GM20000 (cell line): ENCODE results near the gene PCNX3.
A peak's percentile ranks its signal among the peaks of the same experiment; 100 is the strongest.

Experiments
- DNase-seq: peaks from one replicate; pipeline ENCODE4 v3.0.0; 2012; ENCODE audit warnings: low spot score
- TF ChIP-seq, protein P1 (sequence below): IDR thresholded peaks from 2 replicates; pipeline ENCODE4 v1.5.1; 2012; ENCODE audit warnings: mild to moderate bottlenecking, control low read depth; ENCODE audit errors: extremely low read depth, missing control alignments

Gene PCNX3

DNA sequence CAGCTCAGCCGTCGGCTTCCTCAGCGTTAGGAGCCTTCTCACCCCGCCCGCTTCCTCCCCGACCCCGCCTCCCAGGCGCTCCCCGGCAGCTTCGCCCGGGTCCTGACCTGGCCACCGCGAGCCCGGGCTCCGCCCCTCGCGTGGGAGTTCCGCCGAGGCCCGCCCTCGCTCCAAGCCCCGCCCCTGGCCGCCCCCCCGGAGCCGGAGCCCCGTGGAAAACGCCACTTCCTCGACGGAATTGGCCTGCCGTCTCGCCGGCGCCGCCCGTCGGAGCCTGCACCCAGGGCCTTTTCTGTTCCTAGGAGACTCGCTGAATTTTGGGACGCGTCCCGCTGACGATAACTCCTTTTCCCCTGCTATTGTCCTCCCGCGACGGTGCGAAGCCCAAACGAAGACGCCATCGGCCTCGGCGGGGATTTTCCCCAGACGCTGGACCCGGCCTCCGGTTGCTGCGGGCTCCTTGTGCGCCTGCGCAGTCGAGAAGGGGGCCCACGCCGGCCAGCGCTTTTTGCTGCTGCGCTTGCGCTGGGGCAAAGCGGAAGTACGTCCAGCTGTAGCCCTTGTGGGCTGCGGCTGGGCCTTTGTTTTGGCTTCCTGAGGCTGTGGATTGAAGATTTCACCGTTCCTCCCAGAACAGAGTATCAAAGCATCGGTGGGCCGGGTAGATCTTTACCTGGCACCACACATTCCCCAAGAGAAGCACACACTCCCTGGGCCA lies 37.1 kb downstream of the PCNX3 start:
- peak; percentile 99 for DNase-seq
- TF ChIP-seq, protein P1, sequence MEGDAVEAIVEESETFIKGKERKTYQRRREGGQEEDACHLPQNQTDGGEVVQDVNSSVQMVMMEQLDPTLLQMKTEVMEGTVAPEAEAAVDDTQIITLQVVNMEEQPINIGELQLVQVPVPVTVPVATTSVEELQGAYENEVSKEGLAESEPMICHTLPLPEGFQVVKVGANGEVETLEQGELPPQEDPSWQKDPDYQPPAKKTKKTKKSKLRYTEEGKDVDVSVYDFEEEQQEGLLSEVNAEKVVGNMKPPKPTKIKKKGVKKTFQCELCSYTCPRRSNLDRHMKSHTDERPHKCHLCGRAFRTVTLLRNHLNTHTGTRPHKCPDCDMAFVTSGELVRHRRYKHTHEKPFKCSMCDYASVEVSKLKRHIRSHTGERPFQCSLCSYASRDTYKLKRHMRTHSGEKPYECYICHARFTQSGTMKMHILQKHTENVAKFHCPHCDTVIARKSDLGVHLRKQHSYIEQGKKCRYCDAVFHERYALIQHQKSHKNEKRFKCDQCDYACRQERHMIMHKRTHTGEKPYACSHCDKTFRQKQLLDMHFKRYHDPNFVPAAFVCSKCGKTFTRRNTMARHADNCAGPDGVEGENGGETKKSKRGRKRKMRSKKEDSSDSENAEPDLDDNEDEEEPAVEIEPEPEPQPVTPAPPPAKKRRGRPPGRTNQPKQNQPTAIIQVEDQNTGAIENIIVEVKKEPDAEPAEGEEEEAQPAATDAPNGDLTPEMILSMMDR: no peak

DNA sequence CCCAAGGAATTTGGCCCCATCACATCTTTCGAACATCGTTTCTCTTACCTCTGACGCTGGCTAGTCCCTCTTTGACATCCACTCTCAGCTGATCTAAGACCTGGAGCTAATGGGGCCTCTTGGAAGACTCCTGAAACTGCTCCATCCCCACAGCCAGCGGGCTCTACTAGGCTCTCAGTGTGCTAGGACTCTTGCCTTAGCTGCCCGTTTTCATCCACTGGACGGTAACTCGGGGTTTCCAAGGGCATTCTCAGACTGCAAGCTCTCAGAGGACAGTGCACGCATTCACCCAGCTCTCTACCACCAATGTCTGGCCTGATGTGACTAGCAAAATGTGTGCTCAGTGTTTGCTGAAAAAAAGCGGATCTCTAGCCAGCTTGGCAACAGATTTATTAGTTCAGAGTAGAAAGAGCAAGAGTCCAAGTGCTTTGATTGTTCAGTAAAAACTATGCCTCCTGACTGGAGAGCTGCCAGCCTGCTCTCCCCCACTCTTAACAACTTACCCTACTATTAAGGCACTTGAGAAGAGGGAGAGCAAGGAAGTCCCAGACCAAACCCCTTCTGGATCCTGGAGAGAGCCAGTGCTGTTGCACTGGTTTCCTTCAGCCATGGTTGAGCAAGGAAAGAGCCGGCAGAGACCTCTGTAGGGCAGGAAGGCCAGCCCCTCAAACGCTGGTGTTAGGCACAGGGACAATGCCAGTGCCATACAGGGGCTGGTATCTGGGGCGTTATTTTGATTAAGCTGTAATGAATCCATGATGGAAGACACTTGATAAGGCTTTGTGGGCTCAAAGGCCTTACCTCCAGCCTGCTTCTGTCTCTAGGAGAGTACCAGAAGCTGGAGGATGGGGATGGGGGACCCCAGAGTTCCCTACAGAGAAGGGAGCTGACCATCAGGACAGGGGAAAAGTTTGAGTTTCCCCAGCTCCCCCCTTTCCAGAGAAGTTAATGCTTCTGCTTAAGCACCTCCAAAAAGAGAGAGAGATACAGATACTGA lies 38.0 kb downstream of the PCNX3 start:
- TF ChIP-seq, protein P1: no peak
- no peak for DNase-seq

DNA sequence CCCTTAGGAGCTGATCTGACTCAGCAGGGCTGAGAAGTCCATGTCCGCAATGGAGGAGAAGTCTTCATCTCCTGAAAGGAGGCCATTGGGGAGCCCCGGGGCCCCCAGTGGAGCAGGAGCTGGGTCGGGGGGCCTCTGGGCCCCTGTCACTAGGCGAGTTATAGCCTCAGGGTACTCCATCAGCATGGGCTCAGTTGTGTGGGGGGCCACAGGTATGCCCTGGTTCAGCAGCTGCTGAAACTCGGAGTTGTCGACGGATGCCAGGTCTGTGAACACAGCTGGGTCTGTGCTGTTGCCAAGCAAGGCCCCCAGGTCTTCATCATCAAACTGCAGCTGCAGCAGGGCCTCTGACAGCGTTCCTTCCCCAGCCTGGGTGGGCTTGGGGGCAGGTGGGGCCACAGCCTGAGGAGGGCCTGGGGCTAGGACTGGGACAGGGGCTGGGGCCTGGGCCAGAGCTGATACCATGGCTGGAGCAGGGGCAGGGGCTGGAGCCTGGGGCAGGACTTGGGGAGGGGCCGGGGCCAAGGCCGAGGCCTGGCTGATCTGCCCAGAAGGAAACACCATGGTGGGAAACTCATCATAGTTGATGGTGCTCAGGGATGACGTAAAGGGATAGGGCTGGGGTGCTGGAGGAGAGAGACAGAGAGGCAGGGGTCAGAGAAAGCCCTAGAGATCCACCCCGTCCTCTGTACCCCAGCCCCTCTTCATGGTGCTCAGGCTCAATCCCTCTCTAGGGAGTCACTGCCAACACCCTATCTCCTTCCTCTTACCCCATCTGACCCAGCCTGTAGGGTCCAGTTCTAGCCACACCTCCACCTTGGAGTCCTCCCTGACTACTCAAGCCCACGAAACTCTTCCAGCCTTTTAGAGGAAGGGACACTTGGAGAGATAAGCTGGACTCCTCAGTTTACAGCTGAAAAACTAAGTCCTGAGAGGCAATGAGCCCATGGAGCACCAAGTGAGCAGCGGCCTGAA lies 39.1 kb downstream of the PCNX3 start:
- TF ChIP-seq, protein P1: no peak
- peak; percentile 4 for DNase-seq

DNA sequence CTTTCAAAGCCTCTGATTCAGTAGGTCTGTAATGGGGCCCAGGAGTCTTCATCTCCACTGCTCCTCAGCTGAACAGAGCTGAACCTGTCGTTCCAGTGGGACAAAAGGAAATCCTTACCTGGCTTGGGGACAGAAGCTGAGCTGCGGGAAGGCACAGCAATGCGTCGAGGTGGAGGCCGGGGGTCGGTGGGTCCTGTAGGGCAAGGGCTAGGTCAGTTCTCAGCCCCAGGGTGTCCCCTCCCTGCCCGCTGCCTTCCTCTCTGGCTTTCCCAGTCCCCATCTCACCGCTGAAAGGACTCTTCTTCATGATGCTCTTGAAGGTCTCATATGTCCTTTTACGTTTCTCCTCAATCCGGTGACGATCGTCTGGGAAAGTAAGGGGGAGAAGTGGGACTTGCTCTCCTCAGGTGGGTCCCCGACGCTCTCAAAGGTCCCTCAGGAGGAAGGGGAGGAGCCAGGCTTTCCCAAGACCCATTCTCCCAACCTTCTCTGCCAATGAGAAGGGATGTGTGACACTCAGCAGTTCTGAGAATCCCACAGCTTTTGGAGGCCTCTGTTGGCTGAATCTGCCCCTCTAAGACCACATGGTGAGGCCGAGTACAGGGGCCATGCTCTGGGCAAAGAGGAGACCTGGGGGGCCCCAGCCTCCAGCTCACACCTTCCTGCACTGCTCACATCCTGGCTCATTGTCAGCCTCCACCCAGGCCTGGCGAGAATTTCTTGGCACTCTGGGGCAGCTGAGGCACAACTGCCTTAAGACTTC lies 40.2 kb downstream of the PCNX3 start:
- TF ChIP-seq, protein P1: no peak
- DNase-seq: peak; percentile 4

DNA sequence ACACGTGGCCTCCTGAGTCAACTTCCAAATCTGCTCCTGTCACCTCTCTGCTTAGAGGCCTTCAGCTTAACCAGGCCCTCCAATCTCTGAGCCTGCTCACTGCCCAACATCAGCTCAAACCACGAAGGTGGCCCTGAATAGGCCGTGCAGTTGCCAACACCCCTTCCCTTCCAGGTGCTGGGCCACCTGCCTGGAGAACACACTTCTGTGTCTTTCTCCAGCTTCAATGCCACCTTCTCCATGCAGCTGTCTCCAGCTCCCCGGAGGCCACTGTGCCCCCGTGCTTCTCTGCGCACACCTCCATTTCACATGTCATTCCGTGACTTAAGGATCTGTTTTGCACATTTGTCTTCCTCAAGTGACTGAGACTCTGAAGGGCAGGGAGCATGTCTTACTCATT lies 41.9 kb downstream of the PCNX3 start:
- TF ChIP-seq, protein P1: no peak

DNA sequence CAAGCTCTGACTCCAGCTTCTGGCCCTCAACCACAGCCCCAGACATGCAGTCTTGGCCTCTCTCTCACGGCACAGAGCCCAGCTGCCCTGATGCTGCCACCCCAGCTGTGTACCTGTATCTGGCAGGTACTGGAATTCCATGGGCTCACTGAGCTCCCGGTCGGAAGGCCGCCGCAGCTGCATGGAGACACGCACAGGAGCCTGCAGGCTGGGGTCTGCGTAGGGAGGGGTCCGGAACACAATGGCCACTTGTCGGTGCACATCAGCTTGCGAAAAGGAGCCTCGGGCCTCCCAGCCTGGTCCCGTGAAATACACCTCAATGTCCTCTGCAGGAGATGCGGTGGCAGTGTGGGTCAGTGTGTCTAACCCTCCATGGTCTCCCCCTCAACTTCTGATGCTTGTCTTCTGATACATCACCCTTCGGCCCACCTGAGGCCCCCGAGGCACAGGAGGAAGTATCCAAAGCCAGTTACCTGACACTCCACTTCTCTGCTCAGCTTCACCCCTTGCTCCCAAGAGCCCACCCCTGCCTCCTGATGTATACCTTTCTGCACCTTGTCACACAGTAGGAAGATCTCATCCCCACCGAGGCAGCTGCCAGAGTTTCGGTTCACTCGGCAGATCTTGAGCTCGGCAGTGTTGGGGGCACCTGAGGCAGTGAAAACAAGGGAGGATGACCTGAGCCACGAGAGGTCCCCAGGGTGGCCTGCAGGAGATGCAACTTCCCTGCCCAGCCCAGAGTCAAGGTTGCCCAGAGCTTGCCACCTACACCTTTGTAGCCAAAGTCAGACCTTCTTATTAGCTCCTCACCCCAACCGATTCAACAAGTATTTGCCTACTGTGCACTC lies 42.8 kb downstream of the PCNX3 start:
- peak; percentile 0 for DNase-seq
- TF ChIP-seq, protein P1: no peak

More for the DNA sequence above, 41.9 kb downstream of the PCNX3 start:
- DNase-seq: no peak
